ENCODE measurements around the gene DUSP12. TPM values are rescaled to one million over a fixed set of nuclear protein-coding genes. Genes with fewer than 3 reads are reported as not detected.

DUSP12 gene
- total RNA-seq, 1 experiment from 2014 or later, result 28.0 TPM

GRCh38 chr1:161805399-161806197 lies 56.0 kb downstream of the DUSP12 start:
- no CpG with 5 or more reads among the region's 3 CpGs for WGBS (ENCODE audit: extremely low coverage, insufficient read length, low lambda C conversion rate)
- TF ChIP-seq, protein P1, sequence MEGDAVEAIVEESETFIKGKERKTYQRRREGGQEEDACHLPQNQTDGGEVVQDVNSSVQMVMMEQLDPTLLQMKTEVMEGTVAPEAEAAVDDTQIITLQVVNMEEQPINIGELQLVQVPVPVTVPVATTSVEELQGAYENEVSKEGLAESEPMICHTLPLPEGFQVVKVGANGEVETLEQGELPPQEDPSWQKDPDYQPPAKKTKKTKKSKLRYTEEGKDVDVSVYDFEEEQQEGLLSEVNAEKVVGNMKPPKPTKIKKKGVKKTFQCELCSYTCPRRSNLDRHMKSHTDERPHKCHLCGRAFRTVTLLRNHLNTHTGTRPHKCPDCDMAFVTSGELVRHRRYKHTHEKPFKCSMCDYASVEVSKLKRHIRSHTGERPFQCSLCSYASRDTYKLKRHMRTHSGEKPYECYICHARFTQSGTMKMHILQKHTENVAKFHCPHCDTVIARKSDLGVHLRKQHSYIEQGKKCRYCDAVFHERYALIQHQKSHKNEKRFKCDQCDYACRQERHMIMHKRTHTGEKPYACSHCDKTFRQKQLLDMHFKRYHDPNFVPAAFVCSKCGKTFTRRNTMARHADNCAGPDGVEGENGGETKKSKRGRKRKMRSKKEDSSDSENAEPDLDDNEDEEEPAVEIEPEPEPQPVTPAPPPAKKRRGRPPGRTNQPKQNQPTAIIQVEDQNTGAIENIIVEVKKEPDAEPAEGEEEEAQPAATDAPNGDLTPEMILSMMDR (conservative IDR thresholded peaks at IDR 0.05), result no peak

More at GRCh38 chr1:161805399-161806197, 56.0 kb downstream of the DUSP12 start:
- H3K27ac ChIP-seq (ENCODE audit: insufficient read length, low read depth, low read length), result no peak overlapping the region
- Mint-ChIP-seq H3K27me3 (ENCODE audit: low read depth) (no peaks in the 10 kb centered on the region), H3K4me3 (no peak overlapping the region), H3K36me3 (ENCODE audit: insufficient read depth in 1 of 3, low read depth in 3 of 3) (peaks cover 12 to 16% (median 12%) of the 10 kb centered on the region in 3 experiments), H3K27ac (no peak overlapping the region), H3K9me3 (peaks cover 10 to 11% of the 10 kb centered on the region in 2 experiments; a peak in 4 of 5 replicates), H3K4me1 (peaks cover 4 to 5% of the 10 kb centered on the region in 2 experiments; a peak in 3 of 4 replicates)
- H4K20me1 ChIP-seq (ENCODE audit: control insufficient read depth, insufficient read depth, insufficient read length), result no peaks in the 10 kb centered on the region
- DNase-seq, result no peak
- H3K9me3 ChIP-seq (ENCODE audit: control insufficient read depth, low read depth, low read length), result no peaks in the 10 kb centered on the region
- no peak overlapping the region for H3K9ac ChIP-seq (ENCODE audit: extremely low read depth, insufficient read length, low read length)
- no peak overlapping the region for H3K56ac ChIP-seq (ENCODE audit: insufficient read length, low read depth, low read length)
- no peak overlapping the region for H2BK15ac ChIP-seq (ENCODE audit: low read depth, low read length)
- H3K79me2 ChIP-seq (ENCODE audit: insufficient read depth, low read length), result no peaks in the 10 kb centered on the region
- H3K79me1 ChIP-seq (ENCODE audit: insufficient read depth, low read depth, low read length, poor library complexity, severe bottlenecking), result no peaks in the 10 kb centered on the region
- H3K18ac ChIP-seq (ENCODE audit: insufficient read length, low read depth, low read length), result no peak overlapping the region
- H2BK12ac ChIP-seq (ENCODE audit: insufficient read length, low read depth, low read length), result no peak overlapping the region
- H4K8ac ChIP-seq (replicated peaks; ENCODE audit: insufficient read length, low read depth, low read length), result no peak overlapping the region
- H3T11ph ChIP-seq (ENCODE audit: low read length), result no peak overlapping the region
- H4K91ac ChIP-seq (ENCODE audit: insufficient read length, low read depth, low read length), result no peak overlapping the region
- no peak overlapping the region for H2AFZ ChIP-seq (ENCODE audit: low read length)
- H2BK120ac ChIP-seq (ENCODE audit: low read depth, low read length, poor library complexity, severe bottlenecking), result no peak overlapping the region
- no peak overlapping the region for H3K23ac ChIP-seq (ENCODE audit: insufficient read length, low read depth, low read length)
- H2BK20ac ChIP-seq (ENCODE audit: low read depth, low read length, poor library complexity, severe bottlenecking), result no peak overlapping the region
- no peak overlapping the region for H2AK5ac ChIP-seq (ENCODE audit: insufficient read length, low read length)
- H3K4ac ChIP-seq (ENCODE audit: low read depth, low read length), result no peak overlapping the region
- H3K4me1 ChIP-seq (ENCODE audit: insufficient read depth, low read length), result no peaks in the 10 kb centered on the region
- H3K14ac ChIP-seq (ENCODE audit: insufficient read depth, low read length), result no peak overlapping the region
- H4K5ac ChIP-seq (ENCODE audit: insufficient read length, low read depth, low read length), result no peak overlapping the region
- no peaks in the 10 kb centered on the region for H3K27me3 ChIP-seq (ENCODE audit: insufficient read depth, low read length)
- no peaks in the 10 kb centered on the region for H3K23me2 ChIP-seq (ENCODE audit: insufficient read length, low read depth, low read length, poor library complexity, severe bottlenecking)
- no peak overlapping the region for H3K4me2 ChIP-seq (ENCODE audit: insufficient read depth, insufficient read length, low read length)
- no peak overlapping the region for H2BK5ac ChIP-seq (ENCODE audit: insufficient read length, low read length)

Other genes with a start within 250 kb of the DUSP12 start
- gene FCGR2A, start 244.3 kb upstream of the DUSP12 start, total RNA-seq (2021), result 0.55 TPM in 1 of 2 replicates, not detected in the other
- not detected in 2 replicates for gene HSPA6, start 225.2 kb upstream of the DUSP12 start, total RNA-seq (2021)
- gene FCGR3A, start 200.0 kb upstream of the DUSP12 start, total RNA-seq (2021), result not detected in 2 replicates
- gene FCGR3B, start 118.6 kb upstream of the DUSP12 start, total RNA-seq (2021), result not detected in 2 replicates
- gene FCGR2B, start 86.6 kb upstream of the DUSP12 start, total RNA-seq (2021), result not detected in 2 replicates
- gene FCRLA, start 42.6 kb upstream of the DUSP12 start, total RNA-seq (2021), result not detected in 2 replicates
- 0.18 TPM in 1 of 2 replicates, not detected in the other for gene FCRLB, start 28.2 kb upstream of the DUSP12 start, total RNA-seq (2021)
- 10.4 and 11.2 TPM in 2 replicates for gene ATF6, start 16.5 kb downstream of the DUSP12 start, total RNA-seq (2021)